Liver (tissue), 3 donors: Measurements from ENCODE around the gene COLEC12.

ENCODE experiments used
- CTCF ChIP-seq: fragments of 150-350 bp; IDR thresholded peaks from 2 replicates; pipeline ENCODE4 v1.5.1; 2017; ENCODE audit warnings: improper control_type of control experiment, low read depth, low read length; ENCODE audit not compliant: missing input control
- EGR1 ChIP-seq, 2 donors: IDR thresholded peaks; 2 replicates each; pipeline ENCODE4 v1.6.1; 2016 to 2018; ENCODE audit warnings: antibody characterized with exemption in 2 of 2, low read depth in 2 of 2
- FOXA1 ChIP-seq: IDR thresholded peaks from 2 replicates; pipeline ENCODE4 v1.6.1; 2016; ENCODE audit warnings: antibody characterized with exemption
- HNF4G ChIP-seq: IDR thresholded peaks from 2 replicates; pipeline ENCODE4 v1.6.1; 2016; ENCODE audit warnings: antibody characterized with exemption
- JUND ChIP-seq, 2 donors: IDR thresholded peaks; 2 replicates each; pipeline ENCODE4 v1.6.1; 2016; ENCODE audit warnings: antibody characterized with exemption in 2 of 2
- MAX ChIP-seq: IDR thresholded peaks from 2 replicates; pipeline ENCODE4 v1.6.1; 2016; ENCODE audit warnings: antibody characterized with exemption
- RAD21 ChIP-seq, 2 donors: IDR thresholded peaks; 2 replicates each; pipeline ENCODE4 v1.6.1; 2016; ENCODE audit warnings: antibody characterized with exemption in 2 of 2, mild to moderate bottlenecking in 2 of 2
- RXRA ChIP-seq, 2 donors: IDR thresholded peaks; 2 replicates each; pipeline ENCODE4 v1.6.1; 2017 to 2018; ENCODE audit warnings: antibody characterized with exemption in 2 of 2, mild to moderate bottlenecking in 1 of 2
- SP1 ChIP-seq: IDR thresholded peaks from 2 replicates; pipeline ENCODE4 v1.6.1; 2018; ENCODE audit warnings: antibody characterized with exemption, mild to moderate bottlenecking
- TAF1 ChIP-seq: conservative IDR thresholded peaks from 2 replicates; pipeline ENCODE4 v1.6.1; 2016; ENCODE audit warnings: antibody characterized with exemption, mild to moderate bottlenecking
- donor health status: healthy.
- donor health status: healthy.

- TF ChIP-seq SP1: no peak
- TF ChIP-seq CTCF: no peak
- no peak for TF ChIP-seq MAX
- TF ChIP-seq EGR1 (IDR thresholded peaks at IDR 0.05; ENCODE audit: low read depth in 2 of 2): no peak
- TF ChIP-seq TAF1: no peak
- TF ChIP-seq JUND (IDR thresholded peaks at IDR 0.05): no peak
- TF ChIP-seq RXRA (IDR thresholded peaks at IDR 0.05): no peak
- no peak for TF ChIP-seq HNF4G
- TF ChIP-seq FOXA1: no peak
- TF ChIP-seq RAD21 (IDR thresholded peaks at IDR 0.05): no peak
These were observed 12.5 kb upstream of the COLEC12 start for GRCh38 chr18:512957-513356.
